ENCODE measurements around the gene RRAGC.

DNA sequence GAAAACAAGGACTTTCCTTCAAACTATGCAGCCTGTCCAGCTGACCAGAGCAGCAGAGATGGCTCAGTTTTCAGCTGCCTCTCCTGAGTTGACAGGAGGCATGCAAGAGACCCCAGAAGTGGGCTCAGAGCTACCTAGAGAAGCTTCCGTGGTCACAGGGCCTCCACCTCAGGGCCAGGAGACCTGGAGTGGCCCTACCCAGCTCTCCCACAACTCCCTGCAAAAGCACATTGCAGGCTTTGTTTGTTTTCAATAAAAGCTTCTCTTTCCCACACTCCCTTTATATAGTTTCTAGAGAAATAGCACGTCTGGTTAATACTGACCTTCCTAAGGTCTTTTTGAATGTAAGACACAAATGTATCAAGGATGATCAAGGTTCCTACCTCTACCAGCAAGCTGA, 40.1 kb downstream of the RRAGC start:
- TF ChIP-seq, protein P1, sequence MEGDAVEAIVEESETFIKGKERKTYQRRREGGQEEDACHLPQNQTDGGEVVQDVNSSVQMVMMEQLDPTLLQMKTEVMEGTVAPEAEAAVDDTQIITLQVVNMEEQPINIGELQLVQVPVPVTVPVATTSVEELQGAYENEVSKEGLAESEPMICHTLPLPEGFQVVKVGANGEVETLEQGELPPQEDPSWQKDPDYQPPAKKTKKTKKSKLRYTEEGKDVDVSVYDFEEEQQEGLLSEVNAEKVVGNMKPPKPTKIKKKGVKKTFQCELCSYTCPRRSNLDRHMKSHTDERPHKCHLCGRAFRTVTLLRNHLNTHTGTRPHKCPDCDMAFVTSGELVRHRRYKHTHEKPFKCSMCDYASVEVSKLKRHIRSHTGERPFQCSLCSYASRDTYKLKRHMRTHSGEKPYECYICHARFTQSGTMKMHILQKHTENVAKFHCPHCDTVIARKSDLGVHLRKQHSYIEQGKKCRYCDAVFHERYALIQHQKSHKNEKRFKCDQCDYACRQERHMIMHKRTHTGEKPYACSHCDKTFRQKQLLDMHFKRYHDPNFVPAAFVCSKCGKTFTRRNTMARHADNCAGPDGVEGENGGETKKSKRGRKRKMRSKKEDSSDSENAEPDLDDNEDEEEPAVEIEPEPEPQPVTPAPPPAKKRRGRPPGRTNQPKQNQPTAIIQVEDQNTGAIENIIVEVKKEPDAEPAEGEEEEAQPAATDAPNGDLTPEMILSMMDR (IDR thresholded peaks at IDR 0.05), result no peak
- TF ChIP-seq POLR2A (IDR thresholded peaks at IDR 0.05) (no peak), POLR2AphosphoS5 (IDR thresholded peaks at IDR 0.05) (no peak), EP300 (IDR thresholded peaks at IDR 0.05) (no peak)

Data from suprapubic skin (tissue), 4 donors.